GM12873 (cell line): ENCODE results near the gene CCDC191.

Experiments used
- TF ChIP-seq, protein P1 (sequence below): IDR thresholded peaks from 2 replicates; pipeline ENCODE4 v1.5.1; 2012; ENCODE audit warnings: low read depth, mild to moderate bottlenecking, moderate library complexity, low read length, control low read depth; ENCODE audit not compliant: insufficient read depth; ENCODE audit errors: missing control alignments

Gene CCDC191

GRCh38 chr3:113977822-113978221 is 78.5 kb downstream of the CCDC191 start:
- TF ChIP-seq, protein P1, sequence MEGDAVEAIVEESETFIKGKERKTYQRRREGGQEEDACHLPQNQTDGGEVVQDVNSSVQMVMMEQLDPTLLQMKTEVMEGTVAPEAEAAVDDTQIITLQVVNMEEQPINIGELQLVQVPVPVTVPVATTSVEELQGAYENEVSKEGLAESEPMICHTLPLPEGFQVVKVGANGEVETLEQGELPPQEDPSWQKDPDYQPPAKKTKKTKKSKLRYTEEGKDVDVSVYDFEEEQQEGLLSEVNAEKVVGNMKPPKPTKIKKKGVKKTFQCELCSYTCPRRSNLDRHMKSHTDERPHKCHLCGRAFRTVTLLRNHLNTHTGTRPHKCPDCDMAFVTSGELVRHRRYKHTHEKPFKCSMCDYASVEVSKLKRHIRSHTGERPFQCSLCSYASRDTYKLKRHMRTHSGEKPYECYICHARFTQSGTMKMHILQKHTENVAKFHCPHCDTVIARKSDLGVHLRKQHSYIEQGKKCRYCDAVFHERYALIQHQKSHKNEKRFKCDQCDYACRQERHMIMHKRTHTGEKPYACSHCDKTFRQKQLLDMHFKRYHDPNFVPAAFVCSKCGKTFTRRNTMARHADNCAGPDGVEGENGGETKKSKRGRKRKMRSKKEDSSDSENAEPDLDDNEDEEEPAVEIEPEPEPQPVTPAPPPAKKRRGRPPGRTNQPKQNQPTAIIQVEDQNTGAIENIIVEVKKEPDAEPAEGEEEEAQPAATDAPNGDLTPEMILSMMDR: no peak

- TF ChIP-seq, protein P1: no peak
Measured at GRCh38 chr3:113968986-113969385, 87.3 kb downstream of the CCDC191 start.

DNA sequence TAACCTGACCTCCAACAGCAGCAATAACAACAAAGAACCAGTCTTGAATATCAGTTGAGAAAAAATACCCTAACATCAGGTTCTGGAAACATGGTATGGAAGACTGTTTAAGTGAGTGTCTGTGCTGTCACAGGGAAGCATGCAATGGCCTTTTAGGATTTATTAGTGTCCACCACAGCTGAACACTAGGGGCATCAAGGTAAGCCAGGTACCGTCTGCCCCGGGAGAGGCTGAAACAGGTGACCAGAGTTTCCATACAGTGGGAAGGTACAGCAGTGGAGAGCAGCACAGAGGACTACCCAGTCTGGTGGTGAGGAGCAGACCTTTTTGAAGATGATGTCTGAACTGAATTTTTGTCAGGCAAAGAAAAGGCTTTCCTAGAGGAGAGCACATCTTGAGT is 90.2 kb downstream of the CCDC191 start:
- TF ChIP-seq, protein P1: peak; percentile 16

DNA sequence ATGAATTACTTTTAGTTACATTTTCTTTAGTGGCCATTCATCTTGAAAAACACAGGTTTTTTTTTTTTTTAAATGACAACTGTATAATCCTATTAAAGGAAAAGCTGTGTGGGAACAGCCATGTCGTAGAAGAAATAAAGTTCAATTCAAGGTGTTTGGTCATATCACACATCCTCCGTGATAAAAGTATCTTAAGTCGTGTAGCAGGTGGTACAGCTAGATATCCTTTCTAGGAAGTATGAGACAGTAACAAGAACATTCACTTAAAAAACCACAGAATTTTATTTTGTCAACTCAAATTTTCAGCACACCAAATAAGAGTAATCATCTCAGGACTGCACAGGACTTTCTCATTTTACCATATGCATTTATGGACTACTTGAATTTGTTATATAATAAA is 92.4 kb downstream of the CCDC191 start:
- TF ChIP-seq, protein P1: no peak

GRCh38 chr3:113954091-113954685 is 102.1 kb downstream of the CCDC191 start:
- TF ChIP-seq, protein P1: no peak

GRCh38 chr3:113953677-113954076 is 102.6 kb downstream of the CCDC191 start:
- TF ChIP-seq, protein P1: no peak

- TF ChIP-seq, protein P1: no peak
Measured at GRCh38 chr3:113952921-113953320, 103.4 kb downstream of the CCDC191 start.
